Stimulated activated CD4-positive, alpha-beta T cell treated with anti-CD3 and anti-CD28 coated beads, Interleukin-2, amount 100 ng/mL, for 24 hours (primary cell): ENCODE measurements around the gene KHK.

Experiments
- DNase-seq, 2 donors: peaks; one replicate each; pipeline ENCODE4 v3.0.0-alpha.2; 2020

The KHK gene

DNA sequence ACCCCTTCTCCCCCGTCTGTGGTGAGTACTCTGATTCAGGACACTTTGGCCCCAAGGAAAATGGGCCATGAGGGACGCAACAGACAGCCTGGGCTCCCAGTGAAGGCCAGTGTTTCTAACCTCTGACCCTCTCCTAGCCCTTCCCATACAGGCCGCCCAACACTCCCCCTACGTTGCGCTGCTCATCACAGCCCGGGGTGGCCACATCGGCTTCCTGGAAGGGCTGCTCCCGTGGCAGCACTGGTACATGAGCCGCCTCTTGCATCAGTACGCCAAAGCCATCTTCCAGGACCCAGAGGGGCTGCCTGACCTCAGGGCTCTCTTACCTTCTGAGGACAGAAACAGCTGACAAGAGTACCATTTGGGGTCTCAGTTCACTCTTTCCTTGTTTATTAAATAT is 43.8 kb downstream of the KHK start:
- DNase-seq = no peak

DNA sequence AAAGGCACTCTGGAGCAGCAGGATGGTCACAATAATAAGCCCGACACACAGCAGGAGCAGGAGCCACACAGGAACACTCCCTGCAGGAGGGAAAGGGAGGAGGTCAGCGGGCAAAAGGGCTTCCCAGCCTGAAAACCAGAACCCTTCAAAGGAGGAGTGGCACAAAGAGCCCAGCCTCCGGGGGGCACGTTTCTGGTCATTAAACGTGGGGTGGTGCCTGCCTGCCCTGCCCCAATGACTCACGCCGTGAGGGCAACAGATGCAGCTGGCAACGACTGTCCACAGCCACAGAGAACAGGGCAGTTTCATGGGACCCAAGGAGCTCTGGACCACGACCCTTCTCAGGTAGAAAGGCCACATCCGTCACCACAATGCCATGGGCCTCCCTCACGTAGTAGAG is 44.9 kb downstream of the KHK start:
- DNase-seq = no peak

GRCh38 chr2:27133195-27133875 is 46.8 kb downstream of the KHK start:
- peak; percentile 31 to 48 for DNase-seq

DNA sequence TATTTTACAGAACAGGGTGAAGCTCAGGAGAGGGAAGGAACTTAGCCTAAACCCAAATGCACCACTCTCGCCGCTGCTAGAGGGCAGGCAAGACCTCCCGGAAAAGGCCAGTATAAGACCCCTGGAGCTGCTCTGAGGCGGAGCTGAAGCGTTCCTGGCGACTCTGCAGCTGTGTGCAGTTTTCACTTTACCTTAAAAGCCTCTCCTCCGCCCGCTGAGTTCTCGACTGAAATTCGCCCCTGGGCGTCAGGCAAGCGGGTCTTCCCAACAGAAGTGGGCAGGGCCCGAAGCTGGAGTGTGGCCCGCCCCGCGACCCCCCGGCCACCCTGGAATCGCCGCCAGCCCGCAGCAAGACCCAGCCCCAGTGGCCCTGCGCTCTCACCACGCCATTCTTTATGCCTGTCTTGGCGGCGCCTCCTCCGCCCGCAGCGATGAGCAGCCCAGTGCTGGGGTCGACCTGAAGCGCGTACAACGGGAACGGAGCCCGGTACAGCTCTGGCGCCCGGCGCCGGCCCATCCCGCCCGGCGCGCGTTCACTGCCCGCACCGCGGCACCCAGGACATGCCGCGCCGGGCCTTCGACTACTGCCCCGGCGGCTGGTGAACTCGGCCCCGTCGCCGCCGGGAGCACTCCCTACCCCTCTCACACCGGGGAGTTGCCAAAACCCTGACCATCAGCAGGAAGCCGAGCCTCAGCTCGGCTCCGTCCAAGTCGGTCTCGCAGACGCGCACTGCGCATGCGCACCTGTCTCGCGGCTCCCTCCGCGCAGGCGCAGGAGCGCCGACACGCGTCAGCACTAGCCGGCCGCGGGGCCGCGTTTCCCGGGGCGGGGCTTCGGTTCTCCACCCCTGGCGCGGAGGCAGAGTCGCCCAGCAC is 47.6 kb downstream of the KHK start, which contains the start of gene PREB:
Gene PREB, minus strand, starts transcription at position 732 of the 876 bp plus-strand sequence. Its CDS starts 215 bp downstream, at position 517.
- peak; percentile 99 for DNase-seq

DNA sequence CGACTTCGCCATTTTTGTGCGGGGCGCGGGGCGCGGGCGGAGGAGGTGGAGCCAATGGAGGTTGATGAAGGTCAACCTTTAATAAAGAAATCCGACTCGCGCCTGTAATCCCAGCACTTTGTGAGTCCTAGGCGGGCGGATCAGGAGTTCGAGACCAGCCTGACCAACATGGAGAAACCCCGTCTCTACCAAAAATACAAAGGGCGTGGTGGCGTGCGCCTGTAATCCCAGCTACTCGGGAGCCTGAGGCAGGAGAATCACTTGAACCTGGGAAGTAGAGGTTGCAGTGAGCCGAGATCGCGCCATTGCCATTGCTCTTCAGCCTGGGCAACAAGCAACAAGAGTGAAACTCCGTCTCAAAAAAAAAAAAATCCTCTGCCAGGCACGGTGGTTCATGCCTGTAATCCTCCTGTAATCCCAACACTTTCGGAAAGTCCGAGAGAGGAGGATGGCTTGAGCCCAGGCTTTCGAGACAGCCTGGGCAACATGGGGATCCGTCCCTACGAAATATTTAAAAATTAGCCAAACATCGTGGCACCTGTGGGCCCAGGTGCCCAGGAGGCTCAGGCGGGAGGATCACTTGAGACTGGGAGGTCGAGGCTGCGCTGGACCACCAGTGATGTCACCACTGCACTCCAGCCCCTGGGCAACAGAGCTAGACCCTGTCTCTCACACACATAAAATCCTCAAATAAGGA is 48.4 kb downstream of the KHK start:
- DNase-seq = no peak

DNA sequence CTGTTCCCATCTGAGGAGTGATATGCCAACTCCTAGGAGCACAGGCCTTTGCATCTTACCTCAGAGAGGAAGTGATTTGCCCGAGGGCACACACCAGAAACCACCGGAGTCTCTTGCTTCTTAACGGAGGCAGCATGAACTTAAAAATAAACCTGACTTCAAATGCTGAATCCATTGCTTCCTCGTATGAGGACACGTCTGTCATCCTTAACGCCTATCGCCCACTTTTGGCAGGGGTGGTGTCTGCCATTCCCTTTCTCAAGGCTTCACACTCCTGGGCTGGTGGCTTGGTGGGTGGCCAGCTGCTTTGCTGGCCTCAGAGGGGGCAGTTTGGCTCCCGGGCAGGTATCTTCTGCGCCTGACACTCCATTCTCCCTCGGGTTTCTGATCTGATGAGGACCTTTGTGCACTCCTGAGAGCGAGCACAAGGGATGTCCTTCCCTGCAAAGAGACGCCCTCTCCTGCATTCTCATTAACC is 48.9 kb downstream of the KHK start:
- DNase-seq = no peak

DNA sequence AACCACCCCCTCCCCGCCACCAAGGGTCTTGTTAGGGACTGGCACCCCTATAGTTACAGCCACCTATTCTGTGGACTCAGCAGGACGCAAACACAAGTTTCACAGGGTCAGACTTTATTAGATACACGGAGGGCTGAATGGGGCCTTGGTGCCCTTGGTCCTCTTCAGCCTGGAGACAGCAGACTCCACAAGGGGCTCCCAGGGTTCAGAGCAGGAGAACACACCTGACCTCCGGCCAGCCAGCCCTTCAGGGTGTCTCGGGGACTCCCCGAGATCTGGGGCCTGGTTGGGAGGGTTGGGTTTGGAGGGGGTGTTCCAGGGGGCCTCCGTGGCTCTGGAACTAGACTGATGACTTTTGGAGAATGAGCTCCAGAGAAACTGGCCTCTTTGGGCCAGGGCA is 50.2 kb downstream of the KHK start:
- DNase-seq = no peak

DNA sequence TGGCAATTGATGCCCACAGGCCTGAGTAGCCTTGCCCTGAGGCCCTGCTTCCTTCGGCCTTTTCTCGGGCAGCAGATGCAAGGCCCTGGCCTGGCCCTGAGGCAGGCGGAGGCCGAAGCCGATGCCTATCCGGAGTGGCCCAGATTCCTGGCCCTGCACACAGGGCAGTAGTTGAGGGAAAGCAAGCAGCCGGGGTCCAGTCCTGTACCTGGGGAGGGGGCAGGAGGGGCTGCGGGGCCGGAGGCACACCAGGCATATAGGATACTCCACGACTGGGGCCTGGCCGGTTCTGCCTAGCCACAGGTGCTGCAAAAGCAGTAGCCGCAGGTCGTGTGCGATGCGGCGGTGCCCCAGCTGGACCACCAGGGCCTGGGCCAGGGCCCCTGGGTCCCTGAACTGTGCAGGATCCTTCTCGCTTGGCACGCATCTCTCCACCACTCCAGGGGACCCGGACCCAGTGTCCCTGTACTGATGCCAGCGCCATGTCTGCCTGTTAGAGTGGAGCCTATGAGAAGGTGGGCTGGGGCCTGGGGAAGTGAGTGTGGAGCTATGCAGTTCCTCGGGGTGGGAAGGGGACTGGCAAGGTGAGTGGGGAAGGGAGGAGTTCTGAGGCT is 50.9 kb downstream of the KHK start:
- no peak for DNase-seq

DNA sequence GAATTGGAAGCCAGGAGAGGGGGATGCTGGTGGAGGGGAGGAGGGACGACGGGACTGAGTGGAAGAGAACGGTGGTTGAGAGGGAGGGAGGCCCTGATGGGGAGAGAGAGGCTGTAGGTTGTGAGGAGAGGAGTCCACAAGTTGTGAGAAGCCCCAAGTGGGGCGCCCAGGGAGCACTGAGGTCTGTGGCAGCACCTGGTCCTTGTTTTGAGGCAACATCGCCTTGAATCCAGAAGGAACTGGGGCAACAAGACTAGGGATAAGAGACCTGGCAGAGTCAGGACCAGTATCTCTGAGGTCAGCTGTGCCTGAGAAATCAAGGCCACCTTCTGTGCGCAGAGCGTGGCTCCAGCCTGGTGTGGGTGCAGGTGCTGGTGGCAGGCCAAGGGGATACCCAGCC is 51.5 kb downstream of the KHK start:
- no peak for DNase-seq

DNA sequence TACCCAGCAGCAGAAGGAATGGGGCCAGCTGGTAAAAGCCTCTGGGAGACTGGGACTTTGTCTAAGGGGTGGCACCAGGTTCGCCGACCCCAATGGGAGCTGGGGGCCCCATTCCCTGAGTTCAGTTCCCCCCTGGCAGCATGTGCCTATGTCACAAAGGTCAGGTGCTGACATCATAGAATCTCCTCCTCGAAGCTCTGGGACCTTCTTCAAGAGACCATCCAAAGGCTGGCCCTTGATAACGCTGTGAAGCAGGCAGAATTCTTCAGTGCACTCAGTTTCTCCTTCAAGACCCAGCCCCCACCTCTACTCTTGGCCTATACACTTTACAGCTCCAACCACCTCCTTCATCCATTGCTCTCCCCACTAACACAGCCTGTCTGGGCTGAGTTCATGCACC is 52.7 kb downstream of the KHK start, which contains the start of gene PRR30:
Gene PRR30, minus strand, starts transcription at position 101 of the 400 bp plus-strand sequence. CDS start 1,081 bp downstream, outside the sequence.
- no peak for DNase-seq

DNA sequence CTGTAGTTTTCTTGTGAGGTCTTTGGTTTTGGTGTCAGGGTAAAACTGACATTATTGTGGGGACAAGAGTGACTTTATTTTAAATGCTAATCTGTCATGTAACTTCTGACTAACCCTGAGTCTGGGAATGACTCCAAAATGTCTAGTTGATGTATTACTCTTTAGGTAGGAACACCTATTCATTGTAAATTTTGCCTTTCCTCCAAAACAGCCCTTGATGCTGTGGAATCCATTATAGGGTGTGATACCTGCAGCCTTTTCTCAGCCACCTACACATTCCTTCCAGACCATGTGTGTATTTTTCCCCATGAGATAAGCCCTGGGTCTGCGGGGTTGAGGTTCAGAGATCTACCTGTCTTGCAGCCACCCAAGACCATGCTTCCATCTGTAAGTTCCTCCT is 56.7 kb downstream of the KHK start:
- no peak for DNase-seq

- DNase-seq = no peak
Observed at GRCh38 chr2:27145682-27146081, 59.1 kb downstream of the KHK start.

- DNase-seq = no peak
Observed at GRCh38 chr2:27147935-27148334, 61.4 kb downstream of the KHK start.

GRCh38 chr2:27148801-27149439 is 62.3 kb downstream of the KHK start, which contains the start of gene TCF23:
Gene TCF23, plus strand, starts transcription at chr2:27149004. Its CDS starts 130 bp downstream, at chr2:27149134.
- no peak for DNase-seq

GRCh38 chr2:27149570-27150405 is 63.2 kb downstream of the KHK start:
- no peak for DNase-seq
